T-helper 2 cell (primary cell): ENCODE data around the gene KCTD1.
"Not testable (repeated sequence)": the region's sequence is repeated elsewhere in the genome, so short reads cannot be mapped to it uniquely, and the experiment has no call there.

ENCODE experiments used
- DNase-seq, 5 experiments: peaks; one replicate each; pipeline versions ENCODE4 v3.0.0 to v3.0.0-alpha.2; 2012 to 2022

The KCTD1 gene

GRCh38 chr18:26457611-26458353 is 90.6 kb downstream of the KCTD1 start:
- DNase-seq, result no peak

GRCh38 chr18:26457195-26457594 is 91.2 kb downstream of the KCTD1 start:
- no peak for DNase-seq

- DNase-seq, result no peak
Measured at GRCh38 chr18:26456070-26456491, 92.3 kb downstream of the KCTD1 start.

GRCh38 chr18:26455639-26456038 is 92.7 kb downstream of the KCTD1 start:
- DNase-seq, result no peak

- DNase-seq, result no peak
Measured at GRCh38 chr18:26454616-26455015, 93.7 kb downstream of the KCTD1 start.

- DNase-seq, result no peak
Measured at GRCh38 chr18:26454192-26454591, 94.2 kb downstream of the KCTD1 start.

- no peak for DNase-seq
Measured at GRCh38 chr18:26453386-26453901, 94.9 kb downstream of the KCTD1 start.

- no peak for DNase-seq
Measured at GRCh38 chr18:26450989-26451682, 97.2 kb downstream of the KCTD1 start.

- DNase-seq, result no peak
Measured at GRCh38 chr18:26448714-26449159, 99.6 kb downstream of the KCTD1 start.

- DNase-seq, result no peak
Measured at GRCh38 chr18:26443853-26444252, 104.5 kb downstream of the KCTD1 start.

GRCh38 chr18:26442126-26442525 is 106.2 kb downstream of the KCTD1 start:
- no peak for DNase-seq

GRCh38 chr18:26440644-26441043 is 107.7 kb downstream of the KCTD1 start:
- no peak for DNase-seq

GRCh38 chr18:26439537-26439936 is 108.8 kb downstream of the KCTD1 start:
- DNase-seq, result no peak

GRCh38 chr18:26438980-26439379 is 109.4 kb downstream of the KCTD1 start:
- DNase-seq, result no peak

- not testable (repeated sequence) for DNase-seq
Measured at GRCh38 chr18:26437634-26438033, 110.7 kb downstream of the KCTD1 start.

- DNase-seq, result no peak
Measured at GRCh38 chr18:26436176-26437051, 111.9 kb downstream of the KCTD1 start.

- DNase-seq, result no peak
Measured at GRCh38 chr18:26435415-26436095, 112.8 kb downstream of the KCTD1 start.

- no peak for DNase-seq
Measured at GRCh38 chr18:26434887-26435286, 113.5 kb downstream of the KCTD1 start.

GRCh38 chr18:26432651-26433424 is 115.5 kb downstream of the KCTD1 start:
- DNase-seq, result no peak

GRCh38 chr18:26429535-26430226 is 118.7 kb downstream of the KCTD1 start:
- no peak for DNase-seq

- no peak for DNase-seq
Measured at GRCh38 chr18:26425148-26425531, 123.2 kb downstream of the KCTD1 start.
